GM12891 (cell line): ENCODE results near the gene SLC38A3.

ENCODE experiments used
- POLR2A ChIP-seq: IDR thresholded peaks from 2 replicates; pipeline ENCODE4 v1.6.1; 2011; ENCODE audit warnings: low read depth, low read length, control low read depth
- POLR2AphosphoS5 ChIP-seq: IDR thresholded peaks from 2 replicates; pipeline ENCODE4 v1.6.1; 2011; ENCODE audit warnings: low read depth, low read length, control low read depth

DNA sequence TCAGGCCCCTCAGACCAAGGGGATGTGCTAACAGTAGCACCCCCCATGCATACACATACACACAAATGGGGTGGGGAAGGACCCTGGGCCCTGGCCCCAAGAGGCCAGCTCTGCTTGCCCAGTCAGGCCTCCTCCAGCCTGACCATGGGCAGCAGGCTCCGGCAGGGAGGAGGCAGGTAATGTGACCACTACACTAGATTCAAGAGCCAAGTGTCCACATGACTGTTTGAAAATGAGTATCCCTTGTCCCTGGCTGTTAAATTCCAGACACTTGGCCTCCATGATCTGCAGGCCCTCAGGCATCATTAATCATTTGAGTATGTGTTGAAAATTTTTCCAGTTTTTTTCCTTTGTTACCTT is 17.1 kb downstream of the SLC38A3 start:
- no peak for TF ChIP-seq POLR2A
- no peak for TF ChIP-seq POLR2AphosphoS5
